HG03520 (cell line): ENCODE results near the gene SHPK.

Experiments used
- ATAC-seq: cut with Tn5 transposase; IDR thresholded peaks from one replicate; pipeline ENCODE4 v1.9.1; 2021; ENCODE audit warnings: mild to moderate bottlenecking, moderate library complexity; ENCODE audit not compliant: unreplicated experiment

Gene SHPK

GRCh38 chr17:3663102-3664011 lies 27.3 kb upstream of the SHPK start:
- ATAC-seq: no peak

DNA sequence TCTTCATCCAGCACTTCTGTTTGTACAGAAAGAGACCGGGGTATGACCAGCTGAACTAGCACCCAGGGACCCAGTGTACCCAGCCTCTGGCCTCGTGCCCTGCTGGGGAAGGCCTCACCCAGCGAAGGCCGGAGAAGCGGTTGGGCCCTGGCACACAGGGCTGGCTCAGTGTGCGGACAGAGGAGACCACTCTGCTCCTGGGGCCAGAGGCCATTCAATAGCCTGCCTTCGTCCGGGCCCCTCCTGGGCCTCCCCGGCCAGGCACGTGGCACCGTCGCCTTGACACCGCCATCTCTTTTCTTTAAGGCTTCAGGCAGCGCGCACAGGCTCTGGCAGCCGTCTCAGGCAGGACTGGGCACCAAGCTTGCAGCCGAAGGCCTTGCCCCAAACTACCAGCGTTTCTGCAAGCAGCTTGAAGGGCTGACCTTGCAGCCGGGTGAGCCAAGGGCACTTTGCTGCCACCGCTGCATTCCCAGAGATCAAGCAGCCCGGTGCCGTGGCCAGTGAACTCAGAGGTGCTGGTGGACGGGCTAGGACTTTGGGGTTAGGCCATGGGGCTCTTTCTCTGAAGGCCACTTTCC lies 24.4 kb upstream of the SHPK start:
- ATAC-seq: no peak

GRCh38 chr17:3659541-3660111 lies 23.6 kb upstream of the SHPK start:
- no peak for ATAC-seq

DNA sequence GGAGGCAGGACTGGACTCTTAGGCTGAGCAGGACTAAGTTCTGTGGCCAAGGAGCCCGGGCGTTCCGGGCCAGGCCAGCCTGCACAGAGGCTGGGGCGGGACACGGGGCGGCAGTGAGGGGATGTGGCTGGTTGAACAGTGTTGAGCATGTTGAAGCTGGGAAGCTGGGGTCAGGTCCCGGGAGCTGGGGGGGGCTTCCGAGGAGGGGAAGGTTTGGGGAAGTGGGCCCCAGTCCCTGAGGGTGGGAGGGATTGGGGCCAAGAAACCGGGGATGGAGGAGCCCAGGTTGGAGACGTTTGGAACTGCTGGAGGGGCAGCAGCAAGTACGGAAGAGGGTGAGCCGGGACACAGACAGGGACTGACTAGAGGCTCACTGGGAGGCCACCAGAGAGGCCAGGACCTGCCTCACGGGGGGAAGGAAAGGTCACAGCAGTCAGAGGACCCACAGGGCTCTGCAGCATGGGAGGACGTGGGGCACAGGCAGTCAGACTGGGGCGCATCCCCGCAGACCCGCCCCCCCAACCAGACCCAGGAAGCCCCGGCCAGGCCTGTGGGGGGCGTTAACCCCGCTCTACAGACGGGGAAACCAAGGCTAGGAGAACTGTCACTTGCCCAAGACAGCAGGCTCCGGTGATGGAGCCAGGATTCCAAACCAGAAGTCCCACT lies 22.9 kb upstream of the SHPK start:
- ATAC-seq: no peak

GRCh38 chr17:3657874-3658783 lies 22.1 kb upstream of the SHPK start:
- no peak for ATAC-seq

- no peak for ATAC-seq
Measured at GRCh38 chr17:3657588-3657869, 21.5 kb upstream of the SHPK start.

DNA sequence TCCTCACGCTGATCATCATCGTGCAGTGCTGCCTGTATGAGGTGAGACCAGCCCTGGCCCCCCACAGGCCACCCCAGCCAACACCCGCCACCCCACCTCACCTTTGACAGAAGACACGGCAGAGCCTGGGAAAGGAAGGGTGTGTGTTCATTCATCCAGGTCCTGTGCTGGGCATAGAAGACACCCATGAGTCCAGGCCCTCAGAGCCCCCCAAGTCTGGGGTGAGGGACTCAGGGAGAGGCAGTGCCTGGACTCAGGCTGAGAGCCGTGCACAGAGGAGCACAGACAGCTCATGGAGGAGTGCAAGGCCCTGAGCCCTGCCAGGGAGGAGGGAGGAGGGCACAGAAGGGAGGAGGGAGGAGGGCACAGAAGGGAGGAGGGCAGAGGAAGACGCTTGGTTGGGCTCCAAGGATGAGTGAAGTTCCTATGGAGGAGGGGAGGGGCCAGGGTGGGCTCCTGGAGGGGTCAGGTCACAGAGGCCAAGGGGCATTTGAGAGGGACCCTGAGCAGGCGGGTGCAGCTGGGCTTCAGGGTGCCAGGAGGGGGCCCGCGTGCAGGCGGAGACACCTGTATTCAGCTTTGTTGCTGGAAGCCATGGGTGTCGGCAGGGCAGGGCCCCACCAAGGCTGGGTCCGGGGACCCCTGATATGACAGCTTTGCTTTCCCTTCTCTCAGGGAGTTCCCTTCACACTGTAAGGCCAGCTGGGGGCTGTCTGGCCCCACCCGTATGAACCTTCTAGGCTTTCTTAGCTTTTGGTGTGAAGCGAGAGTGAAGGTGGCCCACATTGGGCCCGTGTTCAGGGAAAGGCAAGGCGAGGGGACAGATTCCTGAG lies 20.9 kb upstream of the SHPK start:
- ATAC-seq: no peak

DNA sequence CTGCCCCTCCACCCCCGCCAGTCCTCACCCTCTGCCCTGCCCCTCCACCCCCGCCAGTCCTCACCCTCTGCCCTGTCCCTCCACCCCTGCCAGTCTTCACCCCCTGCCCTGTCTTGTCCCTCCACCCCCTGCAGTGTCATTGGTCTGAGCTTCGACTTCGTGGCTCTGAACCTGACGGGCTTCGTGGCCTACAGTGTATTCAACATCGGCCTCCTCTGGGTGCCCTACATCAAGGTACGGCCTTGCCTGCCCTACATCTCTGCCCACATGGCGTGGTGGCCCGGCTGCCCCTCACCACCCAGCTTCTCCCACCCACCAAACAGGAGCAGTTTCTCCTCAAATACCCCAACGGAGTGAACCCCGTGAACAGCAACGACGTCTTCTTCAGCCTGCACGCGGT lies 20.3 kb upstream of the SHPK start:
- no peak for ATAC-seq

GRCh38 chr17:3655766-3656165 lies 19.7 kb upstream of the SHPK start:
- no peak for ATAC-seq

DNA sequence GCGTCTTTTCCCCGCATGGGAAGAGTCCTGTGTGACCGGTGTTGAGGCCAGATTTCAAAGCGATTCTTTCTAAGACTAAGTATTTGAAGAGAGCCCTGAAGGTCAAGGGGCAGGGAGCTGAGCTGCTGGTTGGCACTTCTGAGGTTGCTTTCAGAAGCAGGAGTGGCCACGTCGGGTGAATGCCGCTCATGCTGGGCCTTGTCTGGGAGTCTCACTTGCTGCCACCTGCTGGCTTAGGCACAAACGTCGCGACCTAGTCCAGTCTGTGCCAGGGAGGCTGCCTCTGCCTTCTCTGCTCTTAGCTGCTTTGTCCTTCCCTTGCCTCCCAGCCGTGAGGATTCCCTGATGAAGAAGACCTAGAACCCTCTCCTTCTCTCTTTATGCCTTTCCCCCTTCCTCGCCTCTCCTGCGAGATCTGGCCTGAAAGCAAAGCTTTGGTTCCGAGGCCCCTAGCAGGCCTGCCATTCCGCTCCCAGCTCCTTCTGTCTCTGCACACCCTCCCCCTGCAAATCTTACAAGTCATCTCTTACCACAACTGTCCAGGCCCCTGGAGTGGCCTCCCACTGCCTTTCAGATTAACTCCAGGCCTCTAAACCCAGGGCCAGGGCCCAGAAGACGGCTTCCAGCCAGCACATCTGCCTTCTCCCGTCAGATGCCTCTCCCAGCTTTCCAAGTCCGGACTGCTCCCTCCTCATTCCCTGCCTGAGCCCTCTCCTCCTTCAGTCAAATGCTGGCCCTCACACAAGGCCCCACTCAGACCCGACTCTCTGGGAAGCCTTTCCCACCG lies 11.9 kb upstream of the SHPK start:
- no peak for ATAC-seq

GRCh38 chr17:3647251-3647650 lies 11.2 kb upstream of the SHPK start:
- no peak for ATAC-seq

GRCh38 chr17:3645310-3645709 lies 9.3 kb upstream of the SHPK start:
- ATAC-seq: no peak

GRCh38 chr17:3643889-3644349 lies 7.9 kb upstream of the SHPK start:
- ATAC-seq: no peak

- ATAC-seq: no peak
Measured at GRCh38 chr17:3641717-3642486, 5.9 kb upstream of the SHPK start.

DNA sequence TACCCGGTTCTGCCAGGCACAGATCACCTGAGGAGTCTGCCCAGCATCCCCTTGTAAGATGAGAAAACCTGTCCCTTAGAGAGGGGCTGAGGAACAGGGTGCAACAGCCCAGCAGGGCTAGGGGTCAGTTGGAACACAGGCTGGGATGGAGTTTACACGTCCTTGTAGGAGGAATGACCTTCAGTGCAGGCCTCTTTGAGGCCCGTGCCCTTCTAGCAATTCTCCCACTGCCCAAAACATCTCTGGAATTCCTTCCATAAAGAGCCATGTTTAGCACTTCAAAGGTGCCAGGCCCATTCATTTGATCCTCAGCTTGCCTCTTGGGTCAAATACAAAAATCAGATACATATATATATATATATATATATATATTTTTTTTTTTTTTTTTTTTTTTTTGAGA lies 5.0 kb upstream of the SHPK start:
- no peak for ATAC-seq

- no peak for ATAC-seq
Measured at GRCh38 chr17:3639981-3640596, 4.0 kb upstream of the SHPK start.

DNA sequence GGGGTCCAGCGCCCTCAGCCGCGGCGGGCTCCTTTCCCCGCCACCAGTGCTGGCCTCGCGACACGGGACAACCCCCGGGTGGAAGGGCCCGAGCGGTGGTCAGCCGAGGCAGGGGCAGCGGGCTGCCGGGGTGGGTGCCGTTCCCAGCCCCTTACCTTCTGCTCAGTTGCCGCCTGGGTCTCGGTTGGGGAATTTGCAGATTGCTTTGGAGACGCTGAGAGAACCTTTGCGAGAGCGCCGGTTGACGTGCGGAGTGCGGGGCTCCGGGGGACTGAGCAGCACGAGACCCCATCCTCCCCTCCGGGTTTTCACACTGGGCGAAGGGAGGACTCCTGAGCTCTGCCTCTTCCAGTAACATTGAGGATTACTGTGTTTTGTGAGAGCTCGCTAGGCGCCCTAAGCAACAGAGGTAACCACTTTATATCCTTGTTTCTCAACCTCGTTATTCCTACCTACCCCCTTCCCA lies 891 bp upstream of the SHPK start:
- ATAC-seq: peak; percentile 1
